GM23338 (cell line): Measurements from ENCODE around the gene TTC28.
"Not testable (repeated sequence)": the region's sequence is repeated elsewhere in the genome, so short reads cannot be mapped to it uniquely, and the experiment has no call there.

Source experiments
- EZH2 ChIP-seq: fragments of 200-600 bp; sonication (generic); IDR thresholded peaks from one replicate; pipeline ENCODE4 v1.8.0; 2017; ENCODE audit warnings: antibody characterized with exemption, mild to moderate bottlenecking, low read depth; ENCODE audit not compliant: unreplicated experiment
- EZH2phosphoT487 ChIP-seq: fragments of 200-600 bp; sonication (generic); IDR thresholded peaks from one replicate; pipeline ENCODE4 v1.8.1; 2018; ENCODE audit warnings: antibody characterized with exemption; ENCODE audit not compliant: unreplicated experiment
- JUNB ChIP-seq: IDR thresholded peaks from one replicate; pipeline ENCODE4 v1.6.1; 2016; ENCODE audit warnings: antibody characterized with exemption; ENCODE audit not compliant: unreplicated experiment
- ZNF114 ChIP-seq: fragments of 250-450 bp; sonication (Bioruptor Pico); IDR thresholded peaks from 2 replicates; pipeline ENCODE4 v1.5.0; 2020; ENCODE audit warnings: mild to moderate bottlenecking, moderate library complexity
- TF ChIP-seq, protein P1 (sequence below), 2 experiments: fragments of 200-600 bp in 1 of 2; sonication (generic) in 1 of 2; conservative IDR thresholded peaks; 2 replicates each; pipeline versions ENCODE4 v1.5.1 to v1.6.1; 2016 to 2017; ENCODE audit warnings: antibody characterized with exemption in 2 of 2, low read depth in 2 of 2, mild to moderate bottlenecking in 2 of 2, moderate library complexity in 1 of 2
- TF ChIP-seq, protein P2 (sequence below): IDR thresholded peaks from one replicate; pipeline ENCODE4 v1.6.1; 2018; ENCODE audit warnings: antibody characterized with exemption; ENCODE audit not compliant: unreplicated experiment

- TF ChIP-seq, protein P1, sequence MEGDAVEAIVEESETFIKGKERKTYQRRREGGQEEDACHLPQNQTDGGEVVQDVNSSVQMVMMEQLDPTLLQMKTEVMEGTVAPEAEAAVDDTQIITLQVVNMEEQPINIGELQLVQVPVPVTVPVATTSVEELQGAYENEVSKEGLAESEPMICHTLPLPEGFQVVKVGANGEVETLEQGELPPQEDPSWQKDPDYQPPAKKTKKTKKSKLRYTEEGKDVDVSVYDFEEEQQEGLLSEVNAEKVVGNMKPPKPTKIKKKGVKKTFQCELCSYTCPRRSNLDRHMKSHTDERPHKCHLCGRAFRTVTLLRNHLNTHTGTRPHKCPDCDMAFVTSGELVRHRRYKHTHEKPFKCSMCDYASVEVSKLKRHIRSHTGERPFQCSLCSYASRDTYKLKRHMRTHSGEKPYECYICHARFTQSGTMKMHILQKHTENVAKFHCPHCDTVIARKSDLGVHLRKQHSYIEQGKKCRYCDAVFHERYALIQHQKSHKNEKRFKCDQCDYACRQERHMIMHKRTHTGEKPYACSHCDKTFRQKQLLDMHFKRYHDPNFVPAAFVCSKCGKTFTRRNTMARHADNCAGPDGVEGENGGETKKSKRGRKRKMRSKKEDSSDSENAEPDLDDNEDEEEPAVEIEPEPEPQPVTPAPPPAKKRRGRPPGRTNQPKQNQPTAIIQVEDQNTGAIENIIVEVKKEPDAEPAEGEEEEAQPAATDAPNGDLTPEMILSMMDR (conservative IDR thresholded peaks at IDR 0.05; ENCODE audit: low read depth in 2 of 2), result not testable (repeated sequence)
- not testable (repeated sequence) for TF ChIP-seq EZH2; EZH2phosphoT487; JUNB; ZNF114 (CRISPR knock-in tag)
- TF ChIP-seq, protein P2, sequence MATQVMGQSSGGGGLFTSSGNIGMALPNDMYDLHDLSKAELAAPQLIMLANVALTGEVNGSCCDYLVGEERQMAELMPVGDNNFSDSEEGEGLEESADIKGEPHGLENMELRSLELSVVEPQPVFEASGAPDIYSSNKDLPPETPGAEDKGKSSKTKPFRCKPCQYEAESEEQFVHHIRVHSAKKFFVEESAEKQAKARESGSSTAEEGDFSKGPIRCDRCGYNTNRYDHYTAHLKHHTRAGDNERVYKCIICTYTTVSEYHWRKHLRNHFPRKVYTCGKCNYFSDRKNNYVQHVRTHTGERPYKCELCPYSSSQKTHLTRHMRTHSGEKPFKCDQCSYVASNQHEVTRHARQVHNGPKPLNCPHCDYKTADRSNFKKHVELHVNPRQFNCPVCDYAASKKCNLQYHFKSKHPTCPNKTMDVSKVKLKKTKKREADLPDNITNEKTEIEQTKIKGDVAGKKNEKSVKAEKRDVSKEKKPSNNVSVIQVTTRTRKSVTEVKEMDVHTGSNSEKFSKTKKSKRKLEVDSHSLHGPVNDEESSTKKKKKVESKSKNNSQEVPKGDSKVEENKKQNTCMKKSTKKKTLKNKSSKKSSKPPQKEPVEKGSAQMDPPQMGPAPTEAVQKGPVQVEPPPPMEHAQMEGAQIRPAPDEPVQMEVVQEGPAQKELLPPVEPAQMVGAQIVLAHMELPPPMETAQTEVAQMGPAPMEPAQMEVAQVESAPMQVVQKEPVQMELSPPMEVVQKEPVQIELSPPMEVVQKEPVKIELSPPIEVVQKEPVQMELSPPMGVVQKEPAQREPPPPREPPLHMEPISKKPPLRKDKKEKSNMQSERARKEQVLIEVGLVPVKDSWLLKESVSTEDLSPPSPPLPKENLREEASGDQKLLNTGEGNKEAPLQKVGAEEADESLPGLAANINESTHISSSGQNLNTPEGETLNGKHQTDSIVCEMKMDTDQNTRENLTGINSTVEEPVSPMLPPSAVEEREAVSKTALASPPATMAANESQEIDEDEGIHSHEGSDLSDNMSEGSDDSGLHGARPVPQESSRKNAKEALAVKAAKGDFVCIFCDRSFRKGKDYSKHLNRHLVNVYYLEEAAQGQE, result not testable (repeated sequence)
Observed at GRCh38 chr22:28663569-28663942, 16.1 kb downstream of the TTC28 start.
